OCI-LY1 (cell line): ENCODE results near the gene HES1.

Experiments used
- H2AFZ ChIP-seq: fragments of 200-600 bp; sonication (generic), shearing (Covaris generic); 2 replicates; pipeline ENCODE4 v1.6.0; 2014; ENCODE audit warnings: antibody characterized with exemption, mild to moderate bottlenecking, low read length
- H3F3A ChIP-seq: fragments of 200-600 bp; sonication (generic), shearing (Covaris generic); 2 replicates; pipeline ENCODE4 v1.6.0; 2014; ENCODE audit warnings: mild to moderate bottlenecking, antibody characterized with exemption, low read length, moderate library complexity; ENCODE audit not compliant: insufficient read depth
- H3K27ac ChIP-seq: fragments of 200-600 bp; sonication (generic); 2 replicates; pipeline ENCODE4 v1.5.1; 2014; ENCODE audit warnings: low read length, mixed run types, mild to moderate bottlenecking, low read depth; ENCODE audit not compliant: poor library complexity, severe bottlenecking
- H3K27me3 ChIP-seq: fragments of 200-600 bp; sonication (generic); 2 replicates; pipeline ENCODE4 v1.6.0; 2014; ENCODE audit warnings: antibody characterized with exemption, mild to moderate bottlenecking, low read length, moderate library complexity; ENCODE audit not compliant: insufficient read depth
- H3K36me3 ChIP-seq: fragments of 200-600 bp; sonication (generic); 2 replicates; pipeline ENCODE4 v1.6.1; 2014; ENCODE audit warnings: mild to moderate bottlenecking, antibody characterized with exemption, low read length, moderate library complexity, mixed read lengths; ENCODE audit not compliant: insufficient read depth
- H3K4me1 ChIP-seq: fragments of 200-600 bp; sonication (generic); 2 replicates; pipeline ENCODE4 v1.5.1; 2014; ENCODE audit warnings: mild to moderate bottlenecking, low read length, moderate library complexity; ENCODE audit not compliant: insufficient read depth, severe bottlenecking
- H3K4me2 ChIP-seq: fragments of 200-600 bp; sonication (generic), shearing (Covaris generic); 2 replicates; pipeline ENCODE4 v1.6.1; 2014; ENCODE audit warnings: low read length
- H3K4me3 ChIP-seq: fragments of 200-600 bp; sonication (generic); 2 replicates; pipeline ENCODE4 v1.5.1; 2014; ENCODE audit warnings: low read length, low read depth, mild to moderate bottlenecking, mixed read lengths; ENCODE audit not compliant: poor library complexity, severe bottlenecking
- H3K79me2 ChIP-seq: fragments of 200-600 bp; shearing (Covaris generic); 2 replicates; pipeline ENCODE4 v1.6.1; 2016; ENCODE audit warnings: mixed run types, low read length, mixed read lengths; ENCODE audit not compliant: insufficient read depth
- H3K9ac ChIP-seq: fragments of 200-600 bp; sonication (generic), shearing (Covaris generic); 2 replicates; pipeline ENCODE4 v1.6.1; 2014; ENCODE audit warnings: mild to moderate bottlenecking, low read length, mixed read lengths
- H3K9me2 ChIP-seq: fragments of 200-600 bp; sonication (generic), shearing (Covaris generic); 2 replicates; pipeline ENCODE4 v1.6.1; 2014; ENCODE audit warnings: low read depth, mild to moderate bottlenecking, low read length, mixed read lengths
- H3K9me3 ChIP-seq: fragments of 200-600 bp; shearing (Covaris generic); 2 replicates; pipeline ENCODE4 v1.6.1; 2014; ENCODE audit warnings: low read length, mixed read lengths
- H4K20me1 ChIP-seq: fragments of 200-600 bp; sonication (generic), shearing (Covaris generic); 2 replicates; pipeline ENCODE4 v1.6.0; 2016; ENCODE audit warnings: mild to moderate bottlenecking, low read length; ENCODE audit not compliant: insufficient read depth
- CTCF ChIP-seq: fragments of 200-600 bp; sonication (generic), shearing (Covaris generic); IDR thresholded peaks from 2 replicates; pipeline ENCODE4 v1.5.1; 2017; ENCODE audit warnings: mild to moderate bottlenecking, antibody characterized with exemption, low read length, moderate library complexity, mixed read lengths
- EZH2 ChIP-seq: fragments of 200-600 bp; sonication (generic), shearing (Covaris generic); IDR thresholded peaks from 2 replicates; pipeline ENCODE4 v1.8.0; 2017; ENCODE audit warnings: borderline replicate concordance, mixed run types, mild to moderate bottlenecking, antibody characterized with exemption, low read length, moderate library complexity, mixed read lengths

Gene HES1

GRCh38 chr3:194184801-194185200 is 48.9 kb downstream of the HES1 start:
- no peak overlapping the region for H3K27ac ChIP-seq
- no peaks in the 10 kb centered on the region for H3K9me3 ChIP-seq
- TF ChIP-seq EZH2 (no peak), CTCF (no peak)
- no peak overlapping the region for H2AFZ ChIP-seq
- no peak overlapping the region for H3K4me2 ChIP-seq
- H3K79me2 ChIP-seq = no peaks in the 10 kb centered on the region
- H4K20me1 ChIP-seq = no peaks in the 10 kb centered on the region
- H3K36me3 ChIP-seq = no peaks in the 10 kb centered on the region
- H3K4me1 ChIP-seq = no peaks in the 10 kb centered on the region
- H3K9me2 ChIP-seq = no peaks in the 10 kb centered on the region
- H3K4me3 ChIP-seq = no peak overlapping the region
- peaks cover 15% of the 10 kb centered on the region; the same call in 1 of the 2 replicates for H3K27me3 ChIP-seq
- no peaks in the 10 kb centered on the region for H3F3A ChIP-seq
- H3K9ac ChIP-seq = no peak overlapping the region

DNA sequence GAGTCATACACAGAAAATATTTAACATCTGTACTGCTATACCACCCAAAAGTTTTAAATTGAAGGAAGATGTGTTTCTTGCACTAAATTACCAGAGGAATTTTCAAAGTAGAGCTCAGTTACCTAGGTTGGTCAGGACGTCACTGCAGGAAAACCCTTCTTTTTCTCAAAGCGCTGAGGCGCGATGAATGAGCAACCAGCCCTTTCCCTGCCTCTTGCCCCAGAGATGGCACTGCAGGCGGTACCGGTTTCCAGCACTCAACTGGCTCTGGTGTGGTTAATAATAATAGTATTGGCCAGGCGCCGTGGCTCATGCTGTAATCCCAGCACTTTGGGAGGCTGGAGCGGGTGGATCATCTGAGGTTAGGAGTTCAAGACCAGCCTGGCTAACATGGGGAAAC is 49.3 kb downstream of the HES1 start:
- H3K27ac ChIP-seq = no peak overlapping the region
- no peak overlapping the region for H3K4me2 ChIP-seq
- H3K27me3 ChIP-seq = peaks cover 15% of the 10 kb centered on the region; the same call in 1 of the 2 replicates

DNA sequence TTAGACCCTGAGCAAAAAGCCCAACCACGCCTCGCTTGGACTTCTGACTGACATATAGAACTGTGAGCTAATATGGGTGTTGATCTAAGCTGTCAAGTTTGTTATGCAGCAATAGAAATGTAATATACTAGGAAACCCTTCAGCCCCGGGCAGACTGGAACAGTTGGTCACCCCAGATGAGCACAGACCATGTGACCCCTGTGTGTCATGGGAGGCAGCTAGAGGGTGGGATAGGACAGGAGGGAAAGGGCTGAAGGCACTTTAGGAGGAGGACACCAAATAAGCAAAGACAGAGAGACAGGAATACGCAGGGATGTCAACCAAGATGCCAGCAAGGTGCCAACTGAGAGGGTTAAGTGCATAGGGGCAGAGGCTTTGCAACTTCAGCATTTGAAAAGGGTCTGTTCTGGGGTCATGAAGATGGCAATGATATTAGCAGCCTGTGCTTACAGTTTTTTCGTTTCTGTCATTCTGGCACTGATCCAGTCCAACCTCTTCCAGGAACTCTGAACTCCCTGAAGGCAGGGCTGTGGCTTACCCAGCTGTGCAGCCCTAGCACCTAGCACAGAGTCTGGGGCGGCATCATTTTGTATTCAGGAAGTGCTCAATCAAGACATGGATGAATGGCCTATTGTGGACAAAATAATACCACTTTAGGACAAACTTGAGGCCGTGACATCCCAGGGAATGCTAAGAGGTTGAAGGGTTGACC is 51.4 kb downstream of the HES1 start:
- Histone ChIP-seq H3K27me3 (peaks cover 10% of the 10 kb centered on the region; the same call in 1 of the 2 replicates), H3K9ac (no peak overlapping the region), H3F3A (no peaks in the 10 kb centered on the region), H3K9me3 (no peaks in the 10 kb centered on the region), H3K79me2 (no peaks in the 10 kb centered on the region), H3K4me1 (no peaks in the 10 kb centered on the region), H3K36me3 (no peaks in the 10 kb centered on the region), H3K27ac (no peak overlapping the region), H3K9me2 (no peaks in the 10 kb centered on the region), H3K4me2 (no peak overlapping the region), H4K20me1 (no peaks in the 10 kb centered on the region), H3K4me3 (no peak overlapping the region), H2AFZ (no peak overlapping the region)
- TF ChIP-seq EZH2 (no peak), CTCF (no peak)

More for the DNA sequence above, 49.3 kb downstream of the HES1 start:
- TF ChIP-seq EZH2 = no peak
- no peaks in the 10 kb centered on the region for H4K20me1 ChIP-seq
- H3K9me3 ChIP-seq = no peaks in the 10 kb centered on the region
- H3K79me2 ChIP-seq = no peaks in the 10 kb centered on the region
- no peaks in the 10 kb centered on the region for H3K9me2 ChIP-seq
- no peaks in the 10 kb centered on the region for H3K4me1 ChIP-seq
- no peaks in the 10 kb centered on the region for H3K36me3 ChIP-seq
- no peak overlapping the region for H3K4me3 ChIP-seq
- no peak overlapping the region for H2AFZ ChIP-seq
- no peaks in the 10 kb centered on the region for H3F3A ChIP-seq
- no peak overlapping the region for H3K9ac ChIP-seq
